DMS53 treated with DMSO at 0.1 percent for 48 hours (cell line): ENCODE measurements around the gene POLR1C.
"Not testable (repeated sequence)": the region's sequence is repeated elsewhere in the genome, so short reads cannot be mapped to it uniquely, and the experiment has no call there.

Experiments used
- DNase-seq: peaks from one replicate; lab custom pipeline; 2025; ENCODE audit not compliant: unreplicated experiment; lab: John Stamatoyannopoulos, UW

The POLR1C gene, protein sequence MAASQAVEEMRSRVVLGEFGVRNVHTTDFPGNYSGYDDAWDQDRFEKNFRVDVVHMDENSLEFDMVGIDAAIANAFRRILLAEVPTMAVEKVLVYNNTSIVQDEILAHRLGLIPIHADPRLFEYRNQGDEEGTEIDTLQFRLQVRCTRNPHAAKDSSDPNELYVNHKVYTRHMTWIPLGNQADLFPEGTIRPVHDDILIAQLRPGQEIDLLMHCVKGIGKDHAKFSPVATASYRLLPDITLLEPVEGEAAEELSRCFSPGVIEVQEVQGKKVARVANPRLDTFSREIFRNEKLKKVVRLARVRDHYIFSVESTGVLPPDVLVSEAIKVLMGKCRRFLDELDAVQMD

DNA sequence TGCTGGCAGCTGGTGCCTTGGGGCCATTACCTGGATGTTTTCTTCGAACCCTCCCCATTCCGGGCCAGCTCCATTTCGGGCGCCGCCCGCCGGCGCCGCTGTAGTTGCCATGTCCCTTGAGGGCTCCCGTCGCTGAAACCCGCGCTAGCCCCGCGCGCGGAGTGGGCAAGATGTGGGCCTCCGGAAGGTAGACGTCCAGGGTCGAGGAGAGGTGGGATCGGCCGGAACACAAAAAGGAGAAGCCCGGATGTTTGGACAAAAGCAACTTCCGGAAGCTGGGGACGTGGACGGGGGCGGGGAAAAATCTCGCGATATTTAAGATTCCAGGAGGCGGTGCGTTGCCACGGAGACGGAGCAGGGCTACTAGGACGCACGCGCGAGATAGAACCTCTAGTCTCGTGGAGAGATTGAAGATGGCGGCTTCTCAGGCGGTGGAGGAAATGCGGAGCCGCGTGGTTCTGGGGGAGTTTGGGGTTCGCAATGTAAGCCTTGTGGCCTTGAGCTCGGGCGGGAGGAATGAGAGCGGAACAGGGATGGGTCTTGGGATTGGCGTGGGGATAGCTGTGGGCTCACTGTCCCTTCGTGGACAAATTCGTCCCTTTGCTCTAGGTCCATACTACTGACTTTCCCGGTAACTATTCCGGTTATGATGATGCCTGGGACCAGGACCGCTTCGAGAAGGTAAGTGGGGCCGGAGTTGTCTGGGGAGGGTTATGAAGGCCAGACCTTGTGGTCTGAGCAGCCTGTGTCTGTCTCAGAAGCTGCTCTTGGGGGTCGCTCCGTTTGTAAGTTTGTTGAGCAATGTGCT is at the start of gene POLR1C, which contains the start of gene YIPF3:
TSS of gene POLR1C (plus strand) at position 393 of the 808 bp plus-strand sequence. CDS start at position 414, 21 bp downstream.
TSS of gene YIPF3 (minus strand) at position 230 of the 808 bp plus-strand sequence. CDS start at position 111, 119 bp downstream.
- peak; percentile 97 for DNase-seq

DNA sequence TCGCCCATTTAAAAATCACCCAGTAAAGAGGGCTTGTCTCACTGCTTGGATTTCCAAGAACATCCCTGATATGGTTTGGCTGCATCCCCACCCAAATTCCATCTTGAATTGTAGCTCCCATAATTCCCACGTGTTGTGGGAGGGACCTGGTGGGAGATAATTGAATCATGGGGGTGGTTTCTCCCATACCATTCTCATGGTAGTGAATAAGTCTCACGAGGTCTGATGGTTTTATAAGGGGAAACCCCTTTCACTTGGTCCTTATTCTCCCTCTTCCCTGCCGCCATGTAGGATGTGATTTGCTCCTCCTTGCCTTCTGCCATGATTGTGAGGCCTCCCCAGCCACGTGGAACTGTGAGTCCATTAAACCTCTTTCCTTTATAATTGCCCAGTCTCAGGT is 49.6 kb upstream of the POLR1C start:
- not testable (repeated sequence) for DNase-seq

DNA sequence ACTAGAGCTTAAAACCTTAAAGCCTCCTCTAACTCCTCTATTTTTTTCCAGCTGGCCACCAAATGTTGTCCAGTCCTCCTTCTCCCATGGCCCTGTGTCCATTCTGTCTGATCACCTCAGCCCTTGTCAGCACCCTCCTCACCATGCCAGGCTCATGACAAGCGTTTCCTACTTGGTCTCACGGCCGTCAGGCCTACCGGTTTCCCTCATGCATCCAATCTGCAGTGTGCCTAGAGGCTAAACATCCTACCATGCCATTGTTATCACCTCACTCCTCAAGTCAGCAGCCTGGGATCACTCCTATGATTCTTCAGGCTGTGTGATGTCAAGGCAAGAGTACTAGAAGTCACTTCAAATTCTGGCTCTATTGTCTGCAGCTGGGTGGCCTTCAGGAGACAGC is 49.1 kb upstream of the POLR1C start:
- DNase-seq, result no peak

DNA sequence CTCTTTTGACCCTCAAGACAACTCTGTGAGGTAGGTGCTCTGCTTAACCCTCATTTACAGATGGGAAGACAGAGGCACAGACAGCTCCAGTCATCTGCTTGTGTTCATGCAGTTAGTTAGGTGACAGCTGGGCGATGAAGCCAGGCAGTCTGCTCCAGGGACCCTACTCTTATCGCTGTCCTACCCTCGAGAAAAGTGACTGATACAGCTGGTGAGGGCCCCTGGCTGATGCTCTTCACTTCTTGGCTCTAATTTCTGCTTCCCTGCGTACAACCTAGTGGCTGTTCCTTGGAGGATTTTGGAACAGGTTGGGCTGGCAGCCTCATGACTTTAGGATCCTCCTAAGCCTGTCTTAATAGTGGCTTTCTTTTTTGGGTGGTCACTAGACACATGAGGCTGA is 48.6 kb upstream of the POLR1C start:
- DNase-seq, result no peak

DNA sequence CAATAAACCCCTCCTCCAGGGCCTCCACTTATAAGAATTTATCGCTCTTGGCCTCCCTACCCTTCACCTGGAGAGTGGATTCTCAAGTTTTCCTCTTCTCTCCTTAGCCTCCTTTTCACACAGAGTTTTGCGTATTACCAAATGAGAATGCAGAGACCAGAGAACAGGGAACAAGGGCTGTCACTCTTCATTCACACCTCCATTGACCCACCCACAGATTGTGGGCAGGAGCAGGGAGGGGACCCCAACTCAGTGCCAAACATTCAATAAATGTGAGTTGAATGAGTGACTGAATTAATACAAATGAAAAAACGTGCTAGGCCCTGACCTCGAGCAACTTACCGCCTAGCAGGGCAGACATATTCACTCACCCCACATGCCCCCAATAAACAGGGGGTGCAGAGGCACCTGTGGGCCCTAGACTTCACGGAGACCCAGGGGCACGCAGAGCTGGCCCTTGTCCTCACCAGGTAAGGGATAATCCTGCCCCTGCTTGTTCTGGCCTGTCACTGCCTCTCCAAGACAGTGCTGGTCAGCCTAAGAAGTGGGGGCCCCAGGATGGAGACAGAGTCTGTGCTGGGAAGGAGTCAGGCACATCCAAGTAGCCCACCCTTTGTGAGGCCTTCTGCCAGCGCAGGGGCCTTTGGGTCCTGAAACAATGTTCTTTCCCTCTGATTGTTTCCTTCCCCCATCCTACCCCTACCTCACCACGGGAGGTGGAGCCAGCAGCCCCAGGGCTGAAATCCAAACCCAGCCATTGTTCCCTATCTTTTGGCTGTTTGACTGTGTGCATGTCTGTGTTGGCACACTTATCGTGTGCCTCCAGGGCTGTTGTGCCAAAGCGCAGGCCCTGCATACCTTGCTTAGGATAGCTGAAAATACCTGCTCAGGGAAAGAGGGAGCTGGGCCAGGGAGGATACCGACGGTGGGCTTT is 47.9 kb upstream of the POLR1C start:
- DNase-seq, result no peak

DNA sequence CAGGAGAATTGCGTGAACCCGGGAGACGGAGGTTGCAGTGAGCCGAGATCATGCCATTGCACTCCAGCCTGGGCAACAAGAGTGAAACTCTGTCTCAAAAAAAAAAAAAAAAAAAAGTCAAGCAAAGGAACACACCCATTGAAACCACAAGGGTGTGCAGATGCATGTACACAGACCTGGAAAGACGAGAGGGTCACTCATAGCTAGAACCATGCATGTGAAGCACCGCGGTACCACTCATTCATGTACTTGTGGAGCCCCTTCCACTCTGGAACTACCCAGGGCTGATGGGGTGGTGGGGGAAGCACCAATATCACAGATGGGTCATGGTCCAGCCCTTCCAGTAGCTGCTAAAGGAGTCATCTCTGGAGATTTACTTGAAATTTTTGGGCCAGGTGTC is 46.9 kb upstream of the POLR1C start:
- DNase-seq, result no peak

DNA sequence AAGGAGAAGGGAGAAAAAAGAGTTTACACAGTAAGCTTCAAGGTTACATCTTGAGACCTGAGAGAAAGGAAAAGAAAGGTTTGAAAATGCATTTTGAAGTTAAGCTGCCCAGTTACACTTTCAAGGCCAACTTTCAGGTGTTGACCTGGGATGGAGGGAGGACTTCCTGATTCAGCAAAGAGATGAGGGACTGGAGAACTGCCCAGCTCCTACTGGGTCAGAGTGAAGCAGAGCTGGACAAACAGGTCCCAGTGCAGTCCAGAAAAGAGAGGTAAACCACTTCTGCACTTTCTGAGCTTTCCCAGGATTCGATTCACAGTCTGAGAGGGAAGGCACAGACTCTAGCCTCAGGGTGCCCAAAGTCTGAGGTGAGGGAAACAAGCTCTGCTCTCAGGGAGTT is 45.5 kb upstream of the POLR1C start:
- no peak for DNase-seq

DNA sequence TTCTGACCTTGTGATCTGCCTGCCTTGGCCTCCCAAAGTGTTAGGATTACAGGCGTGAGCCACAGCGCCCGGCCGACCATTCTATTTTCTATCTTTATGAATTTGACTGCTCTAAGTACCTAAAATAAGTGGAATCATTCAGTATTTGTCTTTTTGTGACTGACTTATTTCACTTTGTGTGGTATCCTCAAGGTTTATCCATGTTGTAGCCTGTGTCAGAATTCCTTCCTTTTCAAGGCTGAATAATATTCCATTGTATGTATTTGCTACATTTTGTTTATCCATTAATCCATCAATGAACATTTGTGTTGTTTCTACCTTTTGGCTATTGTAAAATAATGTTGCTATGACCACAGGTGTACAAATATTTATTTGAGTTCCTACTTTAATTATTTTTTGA is 44.4 kb upstream of the POLR1C start:
- DNase-seq, result no peak

DNA sequence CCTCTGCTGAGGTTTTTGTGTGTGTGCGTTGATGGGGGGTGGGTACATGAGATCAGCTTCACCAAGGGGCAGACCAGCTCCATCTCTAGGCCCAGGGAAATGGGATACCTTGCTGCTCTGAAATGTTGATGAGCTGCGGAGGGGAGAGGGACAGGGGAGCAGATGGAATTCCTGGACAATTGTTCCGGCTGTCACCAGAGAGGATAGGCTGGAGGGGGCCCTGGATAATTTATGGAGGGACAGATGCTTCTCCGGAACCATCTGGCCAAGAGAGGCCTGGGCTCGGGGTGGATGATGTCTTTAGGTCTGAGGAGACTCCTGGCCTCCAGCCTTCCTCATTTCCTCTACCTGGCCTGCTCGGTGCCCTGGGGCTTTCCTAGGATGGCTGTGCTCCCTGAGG is 41.4 kb upstream of the POLR1C start:
- DNase-seq, result no peak

DNA sequence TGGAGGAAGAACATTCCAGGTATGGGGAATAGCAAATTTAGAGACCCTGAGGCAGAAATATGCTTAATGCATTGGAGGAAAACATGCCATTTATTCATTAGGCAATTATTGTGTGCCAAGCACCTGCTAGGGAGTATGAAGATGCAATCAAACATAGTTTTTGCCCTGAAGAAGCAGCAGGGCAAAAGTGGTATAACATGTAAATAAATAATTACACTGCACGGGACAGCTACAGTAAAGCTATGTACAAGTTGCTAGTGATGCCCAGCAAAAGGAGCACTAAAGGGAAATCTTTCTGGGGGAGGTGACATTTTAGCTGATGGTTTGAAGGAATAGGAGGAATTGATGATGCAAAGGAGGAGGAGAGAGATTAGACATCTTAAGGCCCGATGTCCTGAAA is 40.1 kb upstream of the POLR1C start:
- no peak for DNase-seq

DNA sequence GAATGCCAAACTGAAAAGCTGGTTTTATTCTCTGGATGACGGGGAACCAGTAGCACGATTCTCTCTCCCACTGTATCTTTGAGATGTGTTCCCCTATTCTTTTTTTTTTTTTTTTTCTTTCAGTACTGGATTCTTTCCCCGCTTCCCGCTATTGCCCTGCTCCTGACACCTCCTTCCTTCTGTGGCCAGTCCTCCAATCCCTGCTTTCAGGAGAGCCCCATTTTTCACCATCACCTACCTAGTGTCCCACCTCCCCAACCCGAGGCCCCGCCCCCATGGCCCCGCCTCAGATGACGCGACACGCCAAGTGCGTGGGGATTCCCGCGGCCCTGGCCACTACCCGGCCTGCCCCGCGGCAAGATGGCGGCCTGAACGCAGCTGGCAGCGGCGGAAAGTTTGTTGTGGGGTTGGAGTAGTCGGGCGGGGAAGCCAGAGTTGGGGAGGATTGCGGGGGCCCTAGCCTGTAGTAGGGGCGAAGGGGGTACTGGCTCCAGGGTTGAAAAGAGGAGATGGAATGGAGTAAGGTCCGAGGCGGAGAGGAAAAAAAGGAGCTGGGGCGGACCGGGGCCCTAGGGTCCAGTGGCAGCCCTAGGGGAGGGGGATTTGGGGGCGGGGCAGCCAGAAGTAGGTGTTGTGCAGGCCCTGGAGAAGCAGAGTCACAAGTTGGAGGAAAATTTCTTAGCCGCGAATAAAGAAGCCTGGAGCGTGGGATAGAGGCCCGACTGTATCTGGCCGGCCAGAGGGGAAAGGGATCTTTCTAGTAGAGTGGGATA is 39.5 kb upstream of the POLR1C start, which contains the start of gene TJAP1:
TSS of gene TJAP1 (plus strand) at position 336 of the 773 bp plus-strand sequence. CDS start 21,432 bp downstream, outside the sequence.
- peak; percentile 53 for DNase-seq

DNA sequence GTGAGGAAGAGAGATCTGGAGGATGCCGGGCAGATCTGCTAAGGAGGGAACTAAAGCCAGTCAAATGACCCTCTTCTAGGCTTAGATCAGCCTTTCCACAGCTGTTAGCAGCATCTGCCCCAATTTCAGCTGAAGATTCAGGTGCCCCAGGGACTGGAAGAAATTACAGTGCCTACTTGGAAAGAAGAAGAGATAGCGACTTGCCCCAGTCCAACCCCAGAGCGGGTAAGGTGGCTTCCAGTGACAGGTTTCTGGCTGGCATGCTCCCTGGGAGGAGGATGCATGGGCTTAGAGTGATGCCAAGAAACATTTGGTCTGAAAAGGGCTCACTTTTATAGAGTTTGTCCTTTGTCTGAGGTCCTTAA is 38.9 kb upstream of the POLR1C start:
- no peak for DNase-seq

DNA sequence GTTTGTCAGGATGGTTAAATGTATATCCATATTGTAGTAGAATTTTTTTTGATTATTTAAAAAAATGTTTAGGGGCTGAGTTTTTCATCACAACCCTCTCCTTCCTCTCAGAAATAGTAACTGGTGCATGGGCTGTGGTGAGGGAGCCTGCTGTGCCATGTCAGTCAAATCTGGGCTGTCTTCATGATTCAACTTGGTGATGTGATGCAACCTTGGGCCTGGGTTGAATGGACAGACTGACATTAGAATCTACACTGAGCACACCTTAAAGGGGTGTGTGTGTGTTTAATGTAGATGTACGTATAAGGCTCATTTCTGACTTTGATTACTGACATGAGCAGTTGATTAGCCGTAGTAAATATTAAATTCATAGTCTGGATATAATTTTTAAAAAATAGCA is 35.8 kb upstream of the POLR1C start:
- DNase-seq, result no peak

DNA sequence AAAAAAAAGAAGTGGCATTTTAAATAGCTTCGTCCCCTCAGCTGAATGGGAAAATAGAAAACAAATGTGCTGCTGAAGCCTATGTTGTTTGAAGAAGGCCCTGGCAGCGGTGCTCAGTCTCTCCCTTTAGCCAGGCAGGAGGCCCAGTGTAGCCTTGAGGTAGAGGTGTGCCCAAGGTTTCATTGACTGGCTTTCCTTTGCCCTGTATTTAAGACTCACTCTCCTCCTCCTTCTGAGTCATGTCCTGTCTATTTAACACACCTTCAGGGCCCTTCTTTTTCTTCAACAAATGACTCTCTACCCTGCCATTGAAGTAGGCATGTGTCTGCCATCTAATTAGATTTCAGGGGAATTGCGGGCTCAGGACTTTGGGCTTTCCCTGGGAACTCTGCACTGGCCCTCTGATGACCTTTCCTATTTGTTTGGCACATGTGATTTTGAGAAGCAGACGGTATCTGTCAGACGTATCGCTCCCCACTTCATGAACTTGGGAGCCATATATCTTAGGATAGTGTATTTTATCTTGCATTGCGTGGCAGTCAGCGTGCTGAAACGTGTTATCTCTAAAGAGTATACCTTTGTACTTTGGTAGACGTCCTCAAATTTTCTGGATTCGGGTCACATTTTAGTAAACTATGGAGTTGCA is 35.2 kb upstream of the POLR1C start:
- DNase-seq, result no peak

DNA sequence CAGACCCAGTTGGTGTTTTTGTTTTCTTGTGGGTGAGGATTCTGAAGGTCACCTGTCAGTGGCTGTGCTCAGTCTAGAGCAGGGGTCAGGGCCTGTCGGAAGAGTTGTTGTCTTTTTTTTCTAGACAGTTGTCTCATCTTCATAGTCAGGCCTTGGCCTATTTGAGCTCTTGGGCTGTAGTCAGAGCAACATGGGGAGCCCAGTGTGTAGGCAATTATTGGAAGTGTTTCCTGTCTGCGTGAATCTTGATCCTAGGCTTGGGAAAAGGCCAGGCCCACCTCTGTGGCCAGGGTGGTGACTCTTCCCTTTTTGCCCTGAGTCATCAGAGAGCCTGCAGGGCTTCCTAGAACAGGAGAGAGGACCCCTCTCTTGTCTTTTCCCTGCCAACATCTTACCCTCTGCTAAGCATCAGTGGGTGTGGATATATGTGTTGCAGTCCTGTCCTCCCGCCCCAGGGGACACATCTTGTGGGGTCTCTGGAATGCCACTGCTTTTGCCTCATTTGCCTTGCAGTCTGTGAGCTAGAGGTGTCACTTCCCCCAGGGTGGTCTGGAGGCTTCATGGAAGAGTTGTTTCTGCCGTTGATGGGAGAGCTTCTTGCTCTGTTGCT is 28.1 kb upstream of the POLR1C start:
- DNase-seq, result no peak

DNA sequence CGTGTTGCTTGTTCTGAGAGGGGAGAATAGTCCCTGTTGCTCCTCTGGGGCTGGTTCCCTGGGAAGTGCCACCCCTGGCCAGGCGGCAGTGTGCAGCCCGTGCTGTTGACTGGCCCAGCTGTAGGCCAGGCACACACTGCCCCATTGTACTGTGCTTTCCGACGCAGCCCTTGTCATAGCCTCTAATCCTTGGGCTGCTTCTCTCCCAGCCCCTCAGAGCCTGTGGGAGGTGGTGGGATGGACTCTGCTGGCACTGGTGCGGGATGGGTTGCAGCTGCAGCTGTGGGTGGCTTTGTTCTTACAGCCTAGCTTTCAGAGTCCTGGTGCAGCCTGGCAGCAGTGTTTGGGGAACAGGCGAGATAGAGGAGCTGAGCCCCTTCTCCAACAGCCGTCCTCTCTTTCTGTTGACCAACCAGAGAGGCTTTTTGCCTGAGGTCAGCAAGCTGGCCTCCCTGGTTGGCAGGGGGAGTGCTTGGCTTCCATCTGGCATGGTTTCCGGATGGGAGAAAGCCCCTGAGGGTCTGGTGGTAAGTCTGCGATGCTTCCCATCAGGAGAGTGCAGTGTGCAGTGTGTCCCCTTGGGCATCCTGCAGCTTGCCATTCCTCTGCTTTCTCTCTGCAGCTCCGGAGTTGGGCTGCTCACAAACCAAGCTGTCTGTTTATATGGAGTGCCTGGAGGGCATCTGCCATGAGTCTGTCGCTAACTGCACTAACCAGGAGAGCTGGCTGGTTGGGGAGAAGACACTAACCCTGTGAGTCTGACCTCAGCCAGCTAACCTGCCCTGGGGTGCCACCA is 27.4 kb upstream of the POLR1C start:
- DNase-seq, result no peak

DNA sequence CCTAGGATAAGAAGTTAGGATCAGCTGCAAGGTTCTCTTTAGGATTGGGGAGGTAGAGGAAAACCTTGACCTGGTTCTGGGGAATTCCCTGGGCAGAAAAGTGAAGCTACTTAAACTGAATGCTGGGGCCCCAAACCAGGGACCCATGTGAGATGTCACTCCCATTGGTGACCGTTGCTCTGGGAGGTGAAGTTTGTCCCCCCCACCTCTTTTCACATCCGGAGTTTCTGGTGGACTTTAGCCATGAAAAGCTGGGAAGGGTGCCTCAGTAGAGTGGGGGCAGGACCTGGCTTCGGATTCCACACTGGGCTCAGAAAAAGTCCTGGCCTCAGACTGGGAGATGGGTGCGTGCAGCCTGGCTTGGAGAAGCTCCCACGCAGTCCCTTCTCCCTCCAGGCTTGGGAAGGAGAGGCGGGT is 26.4 kb upstream of the POLR1C start:
- DNase-seq, result no peak
